H9 (cell line): Measurements from ENCODE around the gene KCNJ15. TPM values are rescaled to one million over a fixed set of nuclear protein-coding genes. Genes with fewer than 3 reads are reported as not detected.

Experiments used
- DNase-seq: peaks from one replicate; pipeline ENCODE4 v3.0.0-alpha.2; 2017
- H2AFZ ChIP-seq: one replicate; pipeline ENCODE4 v1.6.1; 2013; ENCODE audit warnings: mild to moderate bottlenecking, low read length, control low read depth, moderate library complexity
- H2AK5ac ChIP-seq: 2 replicates; pipeline ENCODE4 v1.6.1; 2013; ENCODE audit warnings: low read length, control low read depth, mixed read lengths; ENCODE audit not compliant: insufficient read length
- H2BK120ac ChIP-seq: one replicate; pipeline ENCODE4 v1.6.1; 2013; ENCODE audit warnings: low read depth, mild to moderate bottlenecking, low read length, control low read depth, inconsistent platforms; ENCODE audit not compliant: poor library complexity, severe bottlenecking
- H2BK12ac ChIP-seq: 2 replicates; pipeline ENCODE4 v1.6.1; 2013; ENCODE audit warnings: low read length, control low read depth, mixed read lengths, low read depth; ENCODE audit not compliant: insufficient read length
- H2BK15ac ChIP-seq: 2 replicates; pipeline ENCODE4 v1.6.1; 2013; ENCODE audit warnings: low read depth, low read length, control low read depth
- H2BK20ac ChIP-seq: one replicate; pipeline ENCODE4 v1.6.1; 2013; ENCODE audit warnings: low read depth, mild to moderate bottlenecking, low read length, control low read depth, inconsistent platforms; ENCODE audit not compliant: poor library complexity, severe bottlenecking
- H2BK5ac ChIP-seq: 2 replicates; pipeline ENCODE4 v1.6.1; 2013; ENCODE audit warnings: low read length, control low read depth, mixed read lengths; ENCODE audit not compliant: insufficient read length
- H3K14ac ChIP-seq: 2 replicates; pipeline ENCODE4 v1.6.1; 2013; ENCODE audit warnings: low read length, control low read depth; ENCODE audit not compliant: insufficient read depth
- H3K18ac ChIP-seq: 2 replicates; pipeline ENCODE4 v1.6.1; 2013; ENCODE audit warnings: low read depth, mild to moderate bottlenecking, mixed read lengths, low read length, control low read depth; ENCODE audit not compliant: insufficient read length
- H3K23ac ChIP-seq: 2 replicates; pipeline ENCODE4 v1.6.1; 2013; ENCODE audit warnings: low read length, control low read depth, mixed read lengths, low read depth; ENCODE audit not compliant: insufficient read length
- H3K23me2 ChIP-seq: 2 replicates; pipeline ENCODE4 v1.6.1; 2013; ENCODE audit warnings: low read depth, mild to moderate bottlenecking, mixed read lengths, low read length, control low read depth; ENCODE audit not compliant: insufficient read length, poor library complexity, severe bottlenecking
- H3K27ac ChIP-seq: 2 replicates; pipeline ENCODE4 v1.5.1; 2013; ENCODE audit warnings: low read length, control low read depth, mixed read lengths, low read depth; ENCODE audit not compliant: insufficient read length
- H3K27me3 ChIP-seq: 2 replicates; pipeline ENCODE4 v1.6.1; 2013; ENCODE audit warnings: low read length, control low read depth, inconsistent platforms; ENCODE audit not compliant: insufficient read depth
- H3K4ac ChIP-seq: 2 replicates; pipeline ENCODE4 v1.6.1; 2013; ENCODE audit warnings: low read depth, mild to moderate bottlenecking, control low read depth, inconsistent platforms, low read length, moderate library complexity
- H3K4me1 ChIP-seq: 2 replicates; pipeline ENCODE4 v1.6.1; 2013; ENCODE audit warnings: low read length, control low read depth, inconsistent platforms; ENCODE audit not compliant: insufficient read depth
- H3K4me2 ChIP-seq: 2 replicates; pipeline ENCODE4 v1.6.1; 2013; ENCODE audit warnings: low read length, control low read depth, mixed read lengths; ENCODE audit not compliant: insufficient read length, insufficient read depth
- H3K56ac ChIP-seq: 2 replicates; pipeline ENCODE4 v1.6.1; 2013; ENCODE audit warnings: low read depth, mild to moderate bottlenecking, mixed read lengths, low read length, control low read depth; ENCODE audit not compliant: insufficient read length
- H3K79me1 ChIP-seq: 2 replicates; pipeline ENCODE4 v1.6.1; 2013; ENCODE audit warnings: low read depth, mild to moderate bottlenecking, moderate library complexity, low read length, control low read depth, inconsistent platforms; ENCODE audit not compliant: insufficient read depth, poor library complexity, severe bottlenecking
- H3K79me2 ChIP-seq: 2 replicates; pipeline ENCODE4 v1.6.1; 2013; ENCODE audit warnings: low read length, control low read depth, inconsistent platforms; ENCODE audit not compliant: insufficient read depth
- H3K9ac ChIP-seq: 2 replicates; pipeline ENCODE4 v1.6.1; 2013; ENCODE audit warnings: low read length, control low read depth, mixed read lengths; ENCODE audit not compliant: insufficient read length; ENCODE audit errors: extremely low read depth
- H3K9me3 ChIP-seq: one replicate; pipeline ENCODE4 v1.6.1; 2013; ENCODE audit warnings: low read depth, low read length, inconsistent platforms; ENCODE audit not compliant: control insufficient read depth
- H3T11ph ChIP-seq: one replicate; pipeline ENCODE4 v1.6.1; 2013; ENCODE audit warnings: mild to moderate bottlenecking, low read length, control low read depth, inconsistent platforms
- H4K20me1 ChIP-seq: one replicate; pipeline ENCODE4 v1.6.1; 2013; ENCODE audit not compliant: control insufficient read depth, insufficient read length, insufficient read depth
- H4K5ac ChIP-seq: 2 replicates; pipeline ENCODE4 v1.6.1; 2013; ENCODE audit warnings: low read depth, mild to moderate bottlenecking, mixed read lengths, low read length, control low read depth; ENCODE audit not compliant: insufficient read length
- H4K8ac ChIP-seq: replicated peaks from 2 replicates; pipeline ENCODE4 v1.6.1; 2013; ENCODE audit warnings: low read length, control low read depth, mixed read lengths, low read depth; ENCODE audit not compliant: insufficient read length
- H4K91ac ChIP-seq: 2 replicates; pipeline ENCODE4 v1.6.1; 2013; ENCODE audit warnings: low read depth, mild to moderate bottlenecking, moderate library complexity, mixed read lengths, low read length, control low read depth; ENCODE audit not compliant: insufficient read length
- H3K27ac Mint-ChIP-seq, 3 experiments: 2 replicates in 2 of 3; 3 replicates in 1 of 3; pipeline ENCODE4 v1.8.0; 2020 to 2021; ENCODE audit warnings: mixed read lengths in 3 of 3, mild to moderate bottlenecking in 1 of 3, moderate library complexity in 1 of 3
- H3K27me3 Mint-ChIP-seq: 2 replicates; pipeline ENCODE4 v1.8.0; 2021; ENCODE audit warnings: low read depth, mild to moderate bottlenecking, moderate library complexity, mixed read lengths
- H3K36me3 Mint-ChIP-seq, 3 experiments: 2 replicates in 2 of 3; 3 replicates in 1 of 3; pipeline ENCODE4 v1.8.0; 2020 to 2021; ENCODE audit warnings: low read depth in 3 of 3, mixed read lengths in 3 of 3; ENCODE audit not compliant: insufficient read depth in 1 of 3
- H3K4me1 Mint-ChIP-seq, 2 experiments: 2 replicates each; pipeline ENCODE4 v1.8.0; 2020; ENCODE audit warnings: mixed read lengths in 2 of 2
- H3K4me3 Mint-ChIP-seq, 2 experiments: 2 replicates in 1 of 2; 3 replicates in 1 of 2; pipeline ENCODE4 v1.8.0; 2020 to 2021; ENCODE audit warnings: mild to moderate bottlenecking in 2 of 2, mixed read lengths in 2 of 2, moderate library complexity in 1 of 2
- H3K9me3 Mint-ChIP-seq, 2 experiments: 2 replicates in 1 of 2; 3 replicates in 1 of 2; pipeline ENCODE4 v1.8.0; 2020; ENCODE audit warnings: mild to moderate bottlenecking in 2 of 2, mixed read lengths in 2 of 2, moderate library complexity in 1 of 2
- CTCF ChIP-seq: fragments of 200-600 bp; sonication (generic); conservative IDR thresholded peaks from 3 replicates; pipeline ENCODE4 v1.8.0; 2021; ENCODE audit warnings: antibody characterized with exemption, mild to moderate bottlenecking
- WGBS: extraction: QIAGEN DNeasy Blood & Tissue Kit; methylation state at CpG from one replicate; pipeline ENCODE4 v1.1.7; 2013; ENCODE audit warnings: missing lambda C conversion rate, low lambda C conversion rate, mixed read lengths; ENCODE audit not compliant: insufficient read length; ENCODE audit errors: extremely low coverage; 5-methylcytosine and 5-hydroxymethylcytosine counted together
- total RNA-seq: library from RNA; stranded (reverse); gene quantifications from 2 replicates; pipeline ENCODE4 v1.2.1, GENCODE V29; 2021

KCNJ15 gene
- total RNA-seq, 1 experiment from 2014 or later, result not detected

- Histone ChIP-seq H3K79me1 (no peaks in the 10 kb centered on the region), H2BK5ac (no peak overlapping the region), H4K8ac (no peak overlapping the region), H4K5ac (no peak overlapping the region), H4K91ac (no peak overlapping the region), H3K27ac (no peak overlapping the region), H2AFZ (no peak overlapping the region), H3K27me3 (no peaks in the 10 kb centered on the region; the same call in 1 of the 2 replicates), H3K9ac (no peak overlapping the region), H3K56ac (no peak overlapping the region), H2BK20ac (no peak overlapping the region), H2BK15ac (no peak overlapping the region), H2BK12ac (no peak overlapping the region), H3K23me2 (no peaks in the 10 kb centered on the region), H3K79me2 (no peaks in the 10 kb centered on the region), H3K4me1 (no peaks in the 10 kb centered on the region), H2AK5ac (no peak overlapping the region), H3K14ac (no peak overlapping the region), H3K4ac (no peak overlapping the region), H4K20me1 (no peaks in the 10 kb centered on the region), H3K18ac (no peak overlapping the region), H3T11ph (no peak overlapping the region), H3K4me2 (no peak overlapping the region), H3K9me3 (no peaks in the 10 kb centered on the region), H3K23ac (no peak overlapping the region), H2BK120ac (no peak overlapping the region)
- Mint-ChIP-seq H3K27ac (no peak overlapping the region), H3K36me3 (no peaks in the 10 kb centered on the region), H3K4me3 (no peak overlapping the region), H3K9me3 (no peaks in the 10 kb centered on the region), H3K27me3 (peaks cover 20% of the 10 kb centered on the region), H3K4me1 (peaks cover 16 to 19% of the 10 kb centered on the region in 2 experiments)
- no CpG with 5 or more reads among the region's 3 CpGs for WGBS
- DNase-seq, result no peak
- no peak for TF ChIP-seq CTCF
Measured at GRCh38 chr21:38314558-38314957, 57.8 kb downstream of the KCNJ15 start.
